Measurements from ENCODE around the gene MAD1L1.

DNA sequence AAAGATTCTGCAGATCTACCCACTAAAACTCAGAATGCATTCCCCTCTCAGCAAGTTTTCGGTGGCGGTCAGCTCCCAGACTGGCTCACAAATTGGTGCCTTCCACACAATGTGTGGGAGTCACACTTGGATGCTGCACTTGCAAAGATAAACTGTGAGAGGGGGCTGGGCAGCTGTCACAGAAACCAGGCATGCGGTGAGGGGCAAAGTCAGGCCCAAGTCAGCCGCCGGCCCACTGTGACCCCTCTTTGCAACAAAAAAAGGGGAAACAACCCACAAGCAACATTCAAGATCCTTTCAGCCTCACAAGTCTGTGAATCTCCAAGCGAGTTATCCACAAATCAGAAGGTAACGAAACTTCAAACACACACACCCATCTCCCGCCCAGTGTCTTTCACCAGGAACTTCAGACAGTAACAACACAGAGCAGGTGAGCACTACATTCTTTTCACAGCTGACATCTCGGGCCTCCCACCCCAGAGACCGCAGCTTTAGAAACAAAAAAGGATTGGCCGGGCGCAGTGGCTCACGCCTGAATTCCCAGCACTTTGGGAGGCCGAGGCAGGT, 49.5 kb upstream of the MAD1L1 start:
- TF ChIP-seq, protein P1, sequence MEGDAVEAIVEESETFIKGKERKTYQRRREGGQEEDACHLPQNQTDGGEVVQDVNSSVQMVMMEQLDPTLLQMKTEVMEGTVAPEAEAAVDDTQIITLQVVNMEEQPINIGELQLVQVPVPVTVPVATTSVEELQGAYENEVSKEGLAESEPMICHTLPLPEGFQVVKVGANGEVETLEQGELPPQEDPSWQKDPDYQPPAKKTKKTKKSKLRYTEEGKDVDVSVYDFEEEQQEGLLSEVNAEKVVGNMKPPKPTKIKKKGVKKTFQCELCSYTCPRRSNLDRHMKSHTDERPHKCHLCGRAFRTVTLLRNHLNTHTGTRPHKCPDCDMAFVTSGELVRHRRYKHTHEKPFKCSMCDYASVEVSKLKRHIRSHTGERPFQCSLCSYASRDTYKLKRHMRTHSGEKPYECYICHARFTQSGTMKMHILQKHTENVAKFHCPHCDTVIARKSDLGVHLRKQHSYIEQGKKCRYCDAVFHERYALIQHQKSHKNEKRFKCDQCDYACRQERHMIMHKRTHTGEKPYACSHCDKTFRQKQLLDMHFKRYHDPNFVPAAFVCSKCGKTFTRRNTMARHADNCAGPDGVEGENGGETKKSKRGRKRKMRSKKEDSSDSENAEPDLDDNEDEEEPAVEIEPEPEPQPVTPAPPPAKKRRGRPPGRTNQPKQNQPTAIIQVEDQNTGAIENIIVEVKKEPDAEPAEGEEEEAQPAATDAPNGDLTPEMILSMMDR (IDR thresholded peaks at IDR 0.05): no peak
- TF ChIP-seq POLR2A (IDR thresholded peaks at IDR 0.05): no peak
